HepG2 (cell line): ENCODE measurements around the gene PSMD8. TPM values are rescaled to one million over a fixed set of nuclear protein-coding genes. Genes with fewer than 3 reads are reported as not detected.

ENCODE experiments used
- ARNT2 ChIP-seq: sonication (generic); formaldehyde crosslinking; IDR thresholded peaks from 2 replicates; pipeline ENCODE4 v1.8.0; 2022; ENCODE audit warnings: mild to moderate bottlenecking, low read depth, missing genetic modification reagents, moderate library complexity
- ATAD3A ChIP-seq: sonication (generic); formaldehyde crosslinking; IDR thresholded peaks from 2 replicates; pipeline ENCODE4 v1.4.0; 2020; ENCODE audit warnings: missing genetic modification reagents
- ATF6 ChIP-seq: sonication (generic); formaldehyde crosslinking; conservative IDR thresholded peaks from 2 replicates; pipeline ENCODE4 v1.4.0; 2020; ENCODE audit warnings: missing genetic modification reagents
- ATF7-NPFF ChIP-seq: sonication (generic); formaldehyde crosslinking; IDR thresholded peaks from 2 replicates; pipeline ENCODE4 v1.8.1; 2023; ENCODE audit warnings: mild to moderate bottlenecking, low read depth, missing genetic modification reagents, moderate library complexity
- DR1 ChIP-seq: sonication (generic); formaldehyde crosslinking; IDR thresholded peaks from 2 replicates; pipeline ENCODE4 v1.8.0; 2021; ENCODE audit warnings: mild to moderate bottlenecking, missing genetic modification reagents, inconsistent platforms
- ELF3 ChIP-seq: IDR thresholded peaks from 2 replicates; pipeline ENCODE4 v1.6.1; 2016; ENCODE audit warnings: missing genetic modification reagents, missing compliant biosample characterization
- HNF1B ChIP-seq: sonication (generic); formaldehyde crosslinking; IDR thresholded peaks from 2 replicates; pipeline ENCODE4 v1.5.1; 2020; ENCODE audit warnings: mild to moderate bottlenecking, moderate library complexity, missing genetic modification reagents
- HNRNPLL ChIP-seq: fragments of 200-400 bp; formaldehyde crosslinking; IDR thresholded peaks from 2 replicates; pipeline ENCODE4 v1.6.1; 2017; ENCODE audit warnings: mild to moderate bottlenecking, low read depth, low read length; ENCODE audit not compliant: poor library complexity, severe bottlenecking
- KDM6A ChIP-seq: IDR thresholded peaks from 2 replicates; pipeline ENCODE4 v1.6.1; 2016; ENCODE audit warnings: low read depth
- MAFK ChIP-seq, 2 experiments: IDR thresholded peaks in 1 of 2; conservative IDR thresholded peaks in 1 of 2; 2 replicates each; pipeline ENCODE4 v1.6.1; 2011; ENCODE audit warnings: improper control_type of control experiment in 2 of 2, low read length in 2 of 2
- MIER2 ChIP-seq: IDR thresholded peaks from 2 replicates; pipeline ENCODE4 v1.6.1; 2016; ENCODE audit warnings: missing biosample characterization, missing genetic modification reagents
- MTF1 ChIP-seq: sonication (generic); formaldehyde crosslinking; IDR thresholded peaks from 2 replicates; pipeline ENCODE4 v1.5.0; 2020; ENCODE audit warnings: missing genetic modification reagents
- PAWR ChIP-seq: sonication (generic); formaldehyde crosslinking; IDR thresholded peaks from 2 replicates; pipeline ENCODE4 v1.4.0; 2020; ENCODE audit warnings: missing genetic modification reagents, mild to moderate bottlenecking, borderline replicate concordance
- PHF21A ChIP-seq: sonication (generic); formaldehyde crosslinking; IDR thresholded peaks from 2 replicates; pipeline ENCODE4 v1.5.0; 2020; ENCODE audit warnings: mild to moderate bottlenecking, missing genetic modification reagents
- SIN3B ChIP-seq: fragments of 150-350 bp; IDR thresholded peaks from 2 replicates; pipeline ENCODE4 v1.6.1; 2014; ENCODE audit warnings: low read length
- SKIL ChIP-seq: sonication (generic); formaldehyde crosslinking; IDR thresholded peaks from 2 replicates; pipeline ENCODE4 v1.8.0; 2022; ENCODE audit warnings: missing genetic modification reagents, mild to moderate bottlenecking, moderate library complexity, borderline replicate concordance
- SMAD9 ChIP-seq: sonication (generic); formaldehyde crosslinking; IDR thresholded peaks from 2 replicates; pipeline ENCODE4 v1.5.1; 2020; ENCODE audit warnings: mild to moderate bottlenecking, missing genetic modification reagents
- TBX2 ChIP-seq: sonication (generic); formaldehyde crosslinking; IDR thresholded peaks from 2 replicates; pipeline ENCODE4 v1.5.0; 2020; ENCODE audit warnings: missing genetic modification reagents, mild to moderate bottlenecking, borderline replicate concordance
- THAP8 ChIP-seq: sonication (generic); formaldehyde crosslinking; IDR thresholded peaks from 2 replicates; pipeline ENCODE4 v1.5.1; 2020; ENCODE audit warnings: missing genetic modification reagents, mild to moderate bottlenecking, borderline replicate concordance
- ZBTB38 ChIP-seq: sonication (generic); formaldehyde crosslinking; IDR thresholded peaks from 2 replicates; pipeline ENCODE4 v1.5.1; 2020; ENCODE audit warnings: mild to moderate bottlenecking, missing genetic modification reagents
- ZNF451 ChIP-seq: sonication (generic); formaldehyde crosslinking; IDR thresholded peaks from 2 replicates; pipeline ENCODE4 v1.5.0; 2020; ENCODE audit warnings: mild to moderate bottlenecking, missing genetic modification reagents
- ZNF839 ChIP-seq: sonication (generic); formaldehyde crosslinking; IDR thresholded peaks from 2 replicates; pipeline ENCODE4 v1.4.0; 2020; ENCODE audit warnings: missing genetic modification reagents, mild to moderate bottlenecking, borderline replicate concordance
- polyA plus RNA-seq, 8 experiments: library from polyadenylated mRNA; depleted of rRNA in 3 of 8; stranded (reverse) in 7 of 8; unstranded in 1 of 8; fragments of >200 nt; fragmentation: Illumina TruSeq in 4 of 8; extraction: Trizol in 4 of 8; gene quantifications; 2 replicates each; pipeline versions ENCODE4 v1.2.1 to v1.2.3, GENCODE V29; 2011 to 2016; ENCODE audit warnings: low read depth in 4 of 8, missing spikeins in 1 of 8, mixed read lengths in 1 of 8; ENCODE audit not compliant: insufficient read depth in 1 of 8
- total RNA-seq, 5 experiments: library from RNA; depleted of rRNA; stranded (reverse); fragments of >200 nt; fragmentation: Illumina TruSeq; extraction: Trizol; gene quantifications; 2 replicates each; pipeline ENCODE4 v1.2.3, GENCODE V29; 2016; ENCODE audit warnings: low read depth in 1 of 5

PSMD8 gene
- total and polyA plus RNA-seq, 2 of the 13 experiments (the other 11 are each of a cell fraction or from before 2014, with no cell fraction given), result 162 to 296 TPM

- peak; percentile 86 for TF ChIP-seq ARNT2 (CRISPR knock-in tag)
- TF ChIP-seq SIN3B, result no peak
- 0 out of 2 replicates have a peak, but pooled peaks have one; percentile 49 for TF ChIP-seq MIER2 (CRISPR knock-in tag)
- no peak for TF ChIP-seq SKIL
- 0 out of 2 replicates have a peak, but pooled peaks have one; percentile 61 for TF ChIP-seq ZNF839 (CRISPR knock-in tag)
- TF ChIP-seq MAFK (conservative IDR thresholded peaks at IDR 0.05 in 1 of 2, IDR thresholded peaks at IDR 0.05 in 1 of 2; ENCODE audit: low read length in 2 of 2), result no peak
- TF ChIP-seq ZBTB38, result peak; percentile 52
- TF ChIP-seq PAWR (CRISPR knock-in tag), result no peak
- peak; percentile 92 for TF ChIP-seq ATF7-NPFF (CRISPR knock-in tag)
- peak; percentile 12; the same call in 1 of the 2 replicates for TF ChIP-seq DR1 (CRISPR knock-in tag)
- TF ChIP-seq ELF3, result peak; percentile 87
- TF ChIP-seq SMAD9, result 0 out of 2 replicates have a peak, but pooled peaks have one; percentile 51
- peak; percentile 93 for TF ChIP-seq TBX2
- 0 out of 2 replicates have a peak, but pooled peaks have one; percentile 6 for TF ChIP-seq HNF1B (CRISPR knock-in tag)
- TF ChIP-seq KDM6A (CRISPR knock-in tag), result no peak
- no peak for TF ChIP-seq ATAD3A
- no peak for TF ChIP-seq THAP8 (CRISPR knock-in tag)
- TF ChIP-seq ATF6 (CRISPR knock-in tag), result 0 out of 2 replicates have a peak, but pooled peaks have one; percentile 84
- TF ChIP-seq ZNF451 (CRISPR knock-in tag), result 0 out of 2 replicates have a peak, but pooled peaks have one; percentile 38
- TF ChIP-seq HNRNPLL, result peak; percentile 80
- peak; percentile 17; the same call in 1 of the 2 replicates for TF ChIP-seq MTF1 (CRISPR knock-in tag)
- peak; percentile 88 for TF ChIP-seq PHF21A (CRISPR knock-in tag)
Measured at GRCh38 chr19:38402967-38403674, 28.8 kb downstream of the PSMD8 start, which contains the start of gene FAM98C (continued).
